GM21723 (cell line): Measurements from ENCODE around the gene DNAH3.
"Not testable (repeated sequence)": the region's sequence is repeated elsewhere in the genome, so short reads cannot be mapped to it uniquely, and the experiment has no call there.

ENCODE experiments used
- ATAC-seq: cut with Tn5 transposase; IDR thresholded peaks from one replicate; pipeline ENCODE4 v1.9.1; 2021; ENCODE audit warnings: mild to moderate bottlenecking, moderate library complexity; ENCODE audit not compliant: unreplicated experiment

Gene DNAH3

DNA sequence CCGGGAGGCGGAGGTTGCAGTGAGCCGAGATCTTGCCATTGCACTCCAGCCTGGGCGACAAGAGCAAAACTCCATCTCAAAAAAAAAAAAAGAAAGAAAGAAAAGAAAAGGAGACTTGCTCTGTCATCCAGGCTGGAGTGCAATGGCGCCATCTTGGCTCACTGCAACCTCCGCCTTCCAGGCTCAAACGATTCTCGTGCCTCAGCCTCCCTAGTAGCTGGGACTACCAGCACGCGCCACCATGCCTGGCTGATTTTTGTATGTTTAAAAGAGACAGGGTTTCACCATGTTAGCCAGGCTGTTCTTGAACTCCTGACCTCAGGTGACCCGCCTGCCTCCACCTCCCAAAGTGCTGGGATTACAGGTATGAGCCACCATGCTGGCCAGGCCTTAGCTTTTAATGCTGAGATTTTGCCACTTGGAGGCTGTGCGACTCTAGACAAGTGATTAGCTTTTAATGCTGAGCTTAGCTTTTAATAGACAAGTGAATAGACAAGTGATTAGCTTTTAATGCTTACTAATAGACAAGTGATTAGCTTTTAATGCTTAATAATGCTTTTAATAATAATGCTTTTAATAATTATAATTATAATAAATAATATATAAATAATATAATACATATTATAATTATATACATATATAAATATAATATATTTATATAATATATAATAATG, 17.4 kb upstream of the DNAH3 start:
- no peak for ATAC-seq

- no peak for ATAC-seq
These were observed 16.7 kb upstream of the DNAH3 start for GRCh38 chr16:21167360-21167759.

DNA sequence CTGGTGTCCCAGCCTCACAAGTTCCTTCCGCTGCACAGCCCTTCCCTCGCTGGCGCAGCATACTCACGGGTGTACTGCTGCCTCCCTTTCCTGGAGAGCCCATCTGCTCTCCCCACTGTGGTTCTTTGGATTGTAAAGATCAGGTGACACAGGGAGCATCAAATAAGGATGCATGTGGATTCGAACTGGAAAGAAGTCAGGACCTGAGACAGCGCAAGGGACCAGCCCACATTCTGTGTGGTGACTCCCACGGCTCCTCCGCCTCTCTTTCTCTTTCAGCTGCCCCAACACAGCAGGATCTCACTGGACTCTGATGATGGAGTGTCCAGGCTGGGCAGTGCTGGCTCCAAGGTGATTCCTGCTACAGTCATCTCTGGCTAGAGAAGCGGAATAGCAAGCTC, 15.9 kb upstream of the DNAH3 start:
- no peak for ATAC-seq

GRCh38 chr16:21164521-21165168, 14.0 kb upstream of the DNAH3 start:
- no peak for ATAC-seq

DNA sequence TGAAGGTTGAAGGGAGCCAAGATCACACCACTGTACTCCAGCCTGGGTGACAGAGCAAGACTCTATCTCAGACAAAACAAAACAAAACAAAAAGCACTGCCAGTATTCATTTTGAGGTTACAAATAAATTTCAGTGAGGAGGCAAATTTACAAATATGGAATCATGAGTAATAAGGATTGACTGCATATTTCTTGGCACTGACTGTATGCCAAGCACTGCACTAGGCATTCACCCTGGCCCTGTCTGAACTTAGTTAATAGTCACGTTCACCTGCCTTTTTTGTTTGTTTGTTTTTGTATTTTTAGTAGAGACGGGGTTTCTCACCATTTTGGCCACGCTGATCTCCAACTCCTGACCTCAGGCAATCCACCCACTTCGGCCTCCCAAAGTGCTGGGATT, 12.9 kb upstream of the DNAH3 start:
- no peak for ATAC-seq

DNA sequence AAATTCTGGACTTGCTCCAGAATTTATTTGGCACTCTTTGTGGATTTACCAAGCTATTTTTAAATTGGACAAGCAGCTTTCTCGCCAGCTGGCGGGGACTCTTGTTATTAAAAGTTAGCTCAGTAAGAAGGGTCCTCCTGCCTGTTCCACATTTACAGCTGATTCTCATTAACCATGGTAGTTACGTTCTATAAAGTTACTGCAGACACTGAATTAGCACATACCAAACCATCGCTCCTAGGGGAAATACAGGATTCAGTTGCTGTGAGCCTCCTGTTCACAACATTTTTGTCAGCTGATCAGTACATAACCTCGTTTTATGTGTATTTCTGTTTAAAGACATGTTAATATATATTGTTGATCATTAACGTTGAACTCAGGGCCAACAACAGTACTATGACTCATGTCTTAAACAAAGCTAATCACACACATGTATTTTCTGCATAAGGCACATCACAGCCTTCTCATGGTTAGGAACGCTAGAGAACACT, 12.1 kb upstream of the DNAH3 start:
- ATAC-seq: no peak

GRCh38 chr16:21161211-21161610, 10.6 kb upstream of the DNAH3 start:
- no peak for ATAC-seq

GRCh38 chr16:21160276-21160675, 9.6 kb upstream of the DNAH3 start:
- no peak for ATAC-seq

- ATAC-seq: peak; percentile 42
These were observed 8.8 kb upstream of the DNAH3 start for GRCh38 chr16:21159281-21159951.

DNA sequence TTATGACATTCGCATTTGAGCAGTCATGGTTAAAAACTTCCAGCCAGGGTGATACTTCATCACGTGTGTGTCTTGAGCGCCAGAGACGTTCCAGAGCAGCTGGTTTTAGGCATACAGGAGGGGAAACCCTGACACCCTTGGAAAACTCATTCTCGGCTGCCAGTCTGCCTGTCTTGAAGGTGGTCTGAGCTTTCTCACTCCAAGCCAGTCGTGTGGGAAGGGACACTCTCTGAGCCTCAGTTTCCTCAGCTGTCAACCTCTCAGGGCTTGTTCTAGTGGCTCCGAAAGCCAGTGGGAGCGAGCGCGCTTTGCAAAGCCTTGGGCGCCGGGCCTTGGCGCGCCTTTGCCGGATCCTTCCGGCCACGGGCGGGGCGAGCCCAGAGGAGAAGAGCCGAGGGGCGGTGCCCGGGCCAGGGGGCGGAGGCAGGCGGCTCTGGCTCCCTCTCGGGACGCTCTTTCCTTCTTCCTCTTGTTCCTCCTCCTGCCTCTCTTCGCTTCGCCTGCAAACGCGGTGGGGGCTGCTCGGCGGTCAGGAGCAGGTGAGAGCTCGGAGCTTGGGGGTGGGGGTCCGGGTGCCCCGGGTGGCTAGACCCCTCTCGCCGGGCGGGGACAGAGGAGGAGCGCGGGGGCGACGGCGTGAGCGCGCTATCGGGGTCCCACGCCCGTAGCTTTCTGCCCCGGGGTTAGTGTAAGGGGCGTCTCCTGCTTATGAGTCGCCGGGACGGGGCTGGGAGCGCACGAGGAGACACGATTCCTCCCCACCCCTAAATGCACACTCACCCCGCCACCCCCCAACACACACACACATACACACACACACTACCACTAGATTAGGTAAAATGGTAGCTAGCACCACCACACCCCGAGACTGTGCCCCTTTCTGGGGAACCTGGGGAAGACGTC, 7.8 kb upstream of the DNAH3 start, which contains the start of gene LDAF1:
LDAF1 (plus strand) TSS at position 467 of the 903 bp plus-strand sequence. CDS start 2,509 bp downstream, outside the sequence.
- peak; percentile 89 for ATAC-seq

- no peak for ATAC-seq
These were observed 7.0 kb upstream of the DNAH3 start for GRCh38 chr16:21157632-21158031.

DNA sequence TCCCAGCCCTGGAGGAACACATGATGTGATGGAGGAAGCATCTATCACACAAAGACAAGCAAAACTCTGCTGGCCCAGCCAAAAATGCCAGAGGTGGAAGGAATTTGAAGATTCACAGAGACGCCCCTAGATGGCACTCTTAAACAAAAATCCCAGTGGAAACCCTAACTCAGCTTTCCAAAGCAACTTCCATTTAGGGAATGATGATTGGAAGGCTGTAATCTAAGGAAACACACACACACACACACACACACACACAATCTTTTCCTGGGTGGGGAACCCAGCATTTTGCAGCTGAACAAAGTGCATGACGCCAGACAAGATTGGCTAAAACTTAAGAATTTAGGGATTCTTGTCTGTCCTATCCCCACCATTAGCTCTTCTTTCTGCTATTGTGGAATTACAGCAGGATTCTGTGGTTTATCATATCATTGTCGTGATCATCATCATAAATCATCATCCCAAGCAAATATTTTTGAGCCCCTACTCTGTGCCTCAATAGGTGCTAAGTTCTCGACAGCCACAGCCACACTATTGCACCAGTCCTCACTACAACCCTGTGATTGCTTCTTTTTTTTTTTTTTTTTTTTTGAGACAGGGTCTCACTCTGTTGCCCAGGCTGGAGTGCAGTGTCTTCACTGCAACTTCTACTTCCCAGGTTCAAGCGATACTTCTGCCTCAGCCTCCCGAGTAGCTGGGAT, 6.3 kb upstream of the DNAH3 start:
- ATAC-seq: no peak

DNA sequence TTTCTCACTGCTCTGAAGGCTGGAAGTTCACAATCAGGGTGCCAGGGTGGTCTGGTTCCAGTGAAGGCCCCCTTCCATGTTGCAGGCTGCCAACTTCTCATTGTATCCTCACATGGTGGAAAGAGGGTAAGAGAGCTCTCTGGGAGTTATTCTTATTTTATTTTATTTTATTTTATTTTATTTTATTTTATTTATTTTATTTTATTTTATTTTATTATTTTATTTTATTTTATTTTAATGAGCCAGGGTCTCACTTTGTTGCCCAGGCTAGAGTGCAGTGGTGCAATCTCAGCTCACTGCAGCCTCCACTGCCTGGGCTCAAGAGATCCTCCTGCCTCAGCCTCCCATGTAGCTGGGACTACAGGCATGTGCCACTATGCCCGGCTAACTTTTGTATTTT, 5.4 kb upstream of the DNAH3 start:
- not testable (repeated sequence) for ATAC-seq

DNA sequence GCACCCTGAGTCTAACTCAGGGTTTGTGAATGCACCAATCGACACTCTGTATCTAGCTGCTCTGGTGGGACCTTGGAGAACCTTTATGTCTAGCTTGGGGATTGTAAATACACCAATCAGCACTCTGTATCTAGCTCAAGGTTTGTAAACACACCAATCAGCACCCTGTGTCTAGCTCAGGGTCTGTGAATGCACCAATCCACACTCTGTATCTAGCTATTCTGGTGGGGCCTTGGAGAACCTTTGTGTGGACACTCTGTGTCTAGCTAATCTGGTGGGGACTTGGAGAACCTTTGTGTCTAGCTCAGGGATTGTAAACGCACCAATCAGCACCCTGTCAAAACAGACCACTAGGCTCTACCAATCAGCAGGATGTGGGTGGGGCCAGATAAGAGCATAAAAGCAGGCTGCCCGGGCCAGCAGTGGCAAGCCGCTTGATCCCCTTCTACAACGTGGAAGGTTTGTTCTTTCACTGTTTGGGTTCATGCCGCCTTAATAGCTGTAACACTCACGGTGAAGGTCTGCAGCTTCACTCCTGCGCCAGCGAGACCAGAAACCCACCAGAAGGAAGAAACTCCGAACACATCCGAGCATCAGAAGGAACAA, 2.6 kb upstream of the DNAH3 start:
- ATAC-seq: not testable (repeated sequence)

- not testable (repeated sequence) for ATAC-seq
These were observed 1.7 kb upstream of the DNAH3 start for GRCh38 chr16:21152160-21153030.

DNA sequence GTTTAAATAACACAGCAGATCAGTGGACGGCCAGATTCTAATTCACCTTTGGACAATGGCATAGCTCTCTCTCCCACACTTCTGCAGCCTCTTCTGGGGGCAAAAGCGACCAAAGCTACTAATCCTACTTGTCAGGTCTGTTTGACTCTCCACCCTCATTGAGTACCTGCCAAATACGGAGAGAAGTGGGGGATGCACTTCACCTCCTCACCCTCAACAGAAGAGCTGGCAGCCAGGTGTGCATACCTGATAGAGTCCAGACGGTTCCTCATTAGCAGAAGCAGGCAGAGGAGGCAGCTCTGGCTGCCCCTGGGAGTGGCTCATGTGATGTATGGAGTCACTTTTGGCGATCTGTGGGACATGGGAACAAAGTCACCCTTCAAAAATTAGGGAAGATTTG, 4.9 kb downstream of the DNAH3 start:
- ATAC-seq: no peak

GRCh38 chr16:21134053-21134452, 16.6 kb downstream of the DNAH3 start:
- ATAC-seq: no peak

GRCh38 chr16:21130811-21131210, 19.8 kb downstream of the DNAH3 start:
- no peak for ATAC-seq

DNA sequence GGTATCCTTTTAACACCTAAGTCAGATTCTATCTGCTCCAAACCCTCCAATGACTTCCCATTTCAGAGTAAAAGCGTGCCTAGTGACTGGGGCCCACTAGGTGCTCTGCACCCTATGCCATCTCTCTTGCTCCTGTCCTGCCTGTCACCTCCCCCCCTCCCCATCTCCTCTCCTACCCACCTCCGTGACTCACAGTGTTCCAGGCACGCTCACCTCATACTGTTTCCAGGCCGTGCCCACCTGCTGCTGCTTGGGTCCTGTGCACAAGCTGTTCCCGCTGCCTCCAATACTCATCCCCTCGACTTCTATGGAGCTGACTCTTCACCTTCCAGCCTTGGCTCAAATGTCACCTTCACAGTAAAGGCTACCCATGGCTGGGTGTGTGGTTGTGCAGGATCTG, 21.7 kb downstream of the DNAH3 start:
- no peak for ATAC-seq
